CD4-positive, alpha-beta T cell treated with Interferon gamma for 1 hour (primary cell): Measurements from ENCODE around the gene WDR46.
"Not testable (repeated sequence)": the region's sequence is repeated elsewhere in the genome, so short reads cannot be mapped to it uniquely, and the experiment has no call there.

Experiments used
- DNase-seq: peaks from one replicate; pipeline ENCODE4 v3.0.0-alpha.2; 2020

Gene WDR46

GRCh38 chr6:33286946-33287914, 1.8 kb downstream of the WDR46 start:
- no peak for DNase-seq

- not testable (repeated sequence) for DNase-seq
These were observed 3.8 kb downstream of the WDR46 start for GRCh38 chr6:33285214-33285613.

- DNase-seq: no peak
These were observed 8.5 kb downstream of the WDR46 start for GRCh38 chr6:33280539-33280938.

- no peak for DNase-seq
These were observed 9.0 kb downstream of the WDR46 start for GRCh38 chr6:33279971-33280511.

GRCh38 chr6:33279257-33279695, 9.8 kb downstream of the WDR46 start:
- DNase-seq: no peak

DNA sequence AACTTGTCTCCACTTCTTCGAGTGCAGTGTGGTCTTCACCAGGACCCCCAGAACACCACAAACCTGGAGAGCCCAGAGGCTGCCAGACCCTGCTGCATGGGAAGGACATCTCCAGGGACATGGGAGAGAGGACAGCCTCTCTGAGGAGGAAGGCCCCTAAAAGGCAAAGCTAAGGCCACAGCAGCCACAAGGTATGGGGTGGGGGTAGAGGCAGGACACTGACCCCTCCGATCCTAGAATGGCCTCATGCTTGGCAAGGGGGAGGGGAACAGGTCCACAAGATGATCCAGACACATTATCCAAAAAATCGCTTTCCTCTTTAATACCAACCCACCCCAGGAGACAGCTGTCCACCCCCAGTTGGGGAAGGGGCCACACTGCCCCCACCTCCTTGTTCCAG, 10.2 kb downstream of the WDR46 start:
- DNase-seq: no peak

- no peak for DNase-seq
These were observed 10.7 kb downstream of the WDR46 start for GRCh38 chr6:33278392-33278741.

DNA sequence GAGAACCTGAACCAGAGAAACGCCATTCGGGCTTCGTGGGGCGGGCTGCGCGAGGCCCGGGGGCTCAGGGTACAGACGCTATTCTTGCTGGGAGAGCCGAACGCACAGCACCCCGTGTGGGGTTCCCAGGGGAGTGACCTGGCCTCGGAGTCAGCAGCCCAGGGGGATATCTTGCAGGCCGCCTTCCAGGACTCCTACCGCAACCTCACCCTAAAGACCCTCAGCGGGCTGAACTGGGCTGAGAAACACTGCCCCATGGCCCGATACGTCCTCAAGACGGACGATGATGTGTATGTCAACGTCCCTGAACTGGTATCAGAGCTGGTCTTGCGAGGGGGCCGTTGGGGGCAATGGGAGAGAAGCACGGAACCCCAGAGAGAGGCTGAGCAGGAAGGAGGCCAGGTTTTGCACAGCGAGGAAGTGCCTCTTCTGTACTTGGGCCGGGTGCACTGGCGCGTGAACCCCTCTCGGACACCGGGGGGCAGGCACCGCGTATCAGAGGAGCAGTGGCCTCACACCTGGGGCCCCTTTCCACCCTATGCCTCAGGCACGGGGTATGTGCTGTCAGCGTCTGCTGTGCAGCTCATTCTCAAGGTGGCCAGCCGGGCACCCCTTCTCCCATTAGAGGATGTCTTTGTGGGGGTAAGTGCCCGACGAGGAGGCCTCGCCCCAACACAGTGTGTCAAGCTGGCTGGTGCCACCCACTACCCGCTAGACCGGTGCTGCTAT, 11.2 kb downstream of the WDR46 start:
- peak; percentile 34 for DNase-seq

- DNase-seq: peak; percentile 77
These were observed 12.0 kb downstream of the WDR46 start, which contains the start of gene B3GALT4 for GRCh38 chr6:33276864-33277662. B3GALT4 (plus strand) TSS chr6:33277123; CDS start chr6:33277420, 297 bp downstream.

DNA sequence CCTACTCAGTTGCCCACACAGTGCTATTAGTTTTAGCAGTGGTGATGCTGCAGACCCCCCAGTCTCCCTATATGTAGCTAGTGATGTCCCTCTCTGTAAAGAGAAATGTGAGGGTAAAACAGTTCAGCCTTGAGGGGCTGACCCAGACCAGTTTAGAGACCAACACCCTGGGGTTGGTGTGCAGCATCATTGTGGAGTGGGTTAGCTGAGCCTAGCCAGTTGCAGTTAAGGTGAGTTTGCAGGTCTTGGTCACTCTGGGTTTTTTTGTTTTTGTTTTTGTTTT, 12.5 kb downstream of the WDR46 start:
- DNase-seq: no peak

- not testable (repeated sequence) for DNase-seq
These were observed 13.1 kb downstream of the WDR46 start for GRCh38 chr6:33275795-33276580.

GRCh38 chr6:33273924-33274902, 14.8 kb downstream of the WDR46 start:
- no peak for DNase-seq

DNA sequence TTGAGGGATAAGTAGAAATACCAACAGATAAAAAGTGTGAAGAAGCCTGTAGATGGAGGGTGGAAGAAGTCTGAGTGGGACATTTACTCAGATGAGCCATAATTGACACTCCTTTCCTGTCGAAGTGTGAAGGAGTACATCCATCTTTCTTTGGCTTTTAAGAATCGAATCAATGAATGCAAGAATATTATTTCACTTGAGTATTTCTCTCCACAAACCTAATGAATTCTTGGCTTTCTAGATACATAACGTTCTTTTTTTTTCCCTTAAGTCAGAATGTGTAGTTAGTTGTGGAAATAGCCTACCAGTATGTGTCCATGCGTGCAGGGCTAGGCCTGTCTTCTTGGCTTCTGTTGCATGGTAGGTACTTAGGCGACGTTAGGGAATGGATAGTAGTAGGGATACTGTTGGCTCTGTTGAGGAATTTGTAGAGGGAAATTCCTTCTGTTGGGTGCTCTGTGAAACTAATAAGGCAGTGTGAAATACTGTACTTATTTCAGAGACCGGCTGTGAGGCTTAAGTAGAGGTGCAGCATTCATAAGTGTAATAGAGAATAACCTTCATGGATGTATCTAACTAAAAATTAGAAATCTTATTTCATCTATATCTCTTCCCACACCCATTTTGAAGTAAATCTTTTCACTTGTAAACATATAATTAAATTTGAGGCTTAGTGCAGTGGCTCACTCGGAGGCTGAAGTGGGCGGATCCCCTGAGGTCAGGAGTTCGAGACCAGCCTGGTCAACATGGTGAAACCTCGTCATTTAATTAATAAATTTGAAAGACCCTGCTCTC, 15.7 kb downstream of the WDR46 start:
- DNase-seq: no peak

- DNase-seq: no peak
These were observed 16.5 kb downstream of the WDR46 start for GRCh38 chr6:33272275-33273128.

GRCh38 chr6:33271468-33272274, 17.4 kb downstream of the WDR46 start, which contains the start of the genes RPS18 and VPS52:
RPS18 (plus strand) TSS chr6:33272075; CDS start chr6:33272120, 45 bp downstream.
VPS52 (minus strand) TSS chr6:33271876; CDS start chr6:33271675, 201 bp downstream.
- peak; percentile 96 for DNase-seq

DNA sequence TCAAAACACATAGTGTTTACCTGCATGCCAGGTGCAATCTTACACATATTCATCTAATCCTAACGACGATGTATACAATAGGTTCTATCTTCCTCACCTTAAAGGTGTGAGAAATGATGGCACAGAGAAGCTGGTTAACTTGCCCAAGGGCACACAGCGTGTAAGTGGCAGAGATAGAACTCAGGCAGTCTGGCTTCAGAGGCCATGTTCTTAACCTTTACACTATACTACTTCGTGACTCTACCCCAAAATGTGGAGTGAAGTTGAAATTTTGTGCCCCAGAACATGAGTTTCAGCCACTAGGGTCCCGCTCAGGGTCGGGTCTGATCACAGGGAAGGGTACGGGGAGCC, 17.9 kb downstream of the WDR46 start:
- DNase-seq: no peak

- DNase-seq: no peak
These were observed 25.0 kb downstream of the WDR46 start for GRCh38 chr6:33264015-33264414.

DNA sequence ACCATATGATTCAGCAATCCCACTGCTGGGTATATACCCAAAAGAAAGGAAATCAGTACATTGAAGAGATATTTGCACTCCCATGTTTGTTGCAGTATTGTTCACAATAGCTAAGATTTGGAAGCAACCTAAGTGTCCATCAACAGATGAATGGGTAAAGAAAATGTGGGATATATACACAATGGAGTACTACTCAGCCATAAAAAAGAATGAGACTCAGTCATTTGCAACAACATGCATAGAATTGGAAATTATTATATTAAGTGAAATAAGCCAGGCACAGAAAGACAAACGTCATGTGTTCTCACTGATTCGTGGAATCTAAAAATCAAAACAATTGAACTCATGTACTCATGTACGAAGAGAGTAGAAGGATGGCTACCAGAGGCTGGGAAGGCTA, 26.5 kb downstream of the WDR46 start:
- not testable (repeated sequence) for DNase-seq
